GM23338 (cell line): ENCODE measurements around the gene OOSP3. TPM values are rescaled to one million over a fixed set of nuclear protein-coding genes. Genes with fewer than 3 reads are reported as not detected.

ENCODE experiments used
- ATAC-seq: fragments of 200-7000 bp; cut with Tn5 transposase; 3 replicates; pipeline ENCODE4 v1.9.1; 2020
- DNase-seq: peaks from one replicate; pipeline ENCODE4 v3.0.0-alpha.2; 2015; ENCODE audit warnings: low spot score
- H2AFZ ChIP-seq: fragments of 200-600 bp; sonication (generic); 2 replicates; pipeline ENCODE4 v1.8.0; 2016; ENCODE audit warnings: antibody characterized with exemption, mild to moderate bottlenecking, moderate library complexity
- H3F3A ChIP-seq: fragments of 200-600 bp; sonication (generic); replicated peaks from 2 replicates; pipeline ENCODE4 v1.8.0; 2017; ENCODE audit warnings: antibody characterized with exemption, mixed run types, low read depth
- H3K27ac ChIP-seq: fragments of 200-600 bp; sonication (generic); 2 replicates; pipeline ENCODE4 v1.6.1; 2016; ENCODE audit warnings: low read depth
- H3K27me3 ChIP-seq: fragments of 200-600 bp; sonication (generic); 2 replicates; pipeline ENCODE4 v1.8.0; 2016; ENCODE audit warnings: mild to moderate bottlenecking, mixed run types, moderate library complexity; ENCODE audit not compliant: insufficient read depth
- H3K36me3 ChIP-seq: fragments of 200-600 bp; sonication (generic); 2 replicates; pipeline ENCODE4 v1.8.0; 2016; ENCODE audit warnings: mild to moderate bottlenecking; ENCODE audit not compliant: insufficient read depth
- H3K4me1 ChIP-seq: fragments of 200-600 bp; sonication (generic); 2 replicates; pipeline ENCODE4 v1.8.0; 2016; ENCODE audit warnings: mild to moderate bottlenecking, moderate library complexity; ENCODE audit not compliant: insufficient read depth
- H3K4me2 ChIP-seq: fragments of 200-600 bp; sonication (generic); 2 replicates; pipeline ENCODE4 v1.7.1; 2017; ENCODE audit warnings: mixed run types
- H3K4me3 ChIP-seq: fragments of 200-600 bp; sonication (generic); 2 replicates; pipeline ENCODE4 v1.6.1; 2016; ENCODE audit warnings: mixed run types
- H3K79me2 ChIP-seq: fragments of 200-600 bp; sonication (generic); replicated peaks from 2 replicates; pipeline ENCODE4 v1.8.0; 2017; ENCODE audit warnings: mild to moderate bottlenecking; ENCODE audit not compliant: insufficient read depth
- H3K9me2 ChIP-seq: fragments of 200-600 bp; sonication (generic); 2 replicates; pipeline ENCODE4 v1.8.0; 2017; ENCODE audit not compliant: insufficient read depth
- H4K20me1 ChIP-seq: fragments of 200-600 bp; sonication (generic); replicated peaks from 2 replicates; pipeline ENCODE4 v1.8.0; 2017; ENCODE audit warnings: mild to moderate bottlenecking; ENCODE audit not compliant: insufficient read depth
- H3K27ac Mint-ChIP-seq: 2 replicates; pipeline ENCODE4 v1.8.0; 2020; ENCODE audit warnings: inconsistent platforms, mild to moderate bottlenecking, moderate library complexity, mixed read lengths
- H3K27me3 Mint-ChIP-seq: 3 replicates; pipeline ENCODE4 v1.8.0; 2022; ENCODE audit warnings: low read depth, mild to moderate bottlenecking, moderate library complexity, mixed read lengths, inconsistent platforms; ENCODE audit not compliant: insufficient read depth, poor library complexity
- H3K36me3 Mint-ChIP-seq: 3 replicates; pipeline ENCODE4 v1.8.0; 2021; ENCODE audit warnings: low read depth, mild to moderate bottlenecking, inconsistent platforms, moderate library complexity, mixed read lengths
- H3K4me1 Mint-ChIP-seq: 3 replicates; pipeline ENCODE4 v1.8.0; 2020; ENCODE audit warnings: mild to moderate bottlenecking, inconsistent platforms, mixed read lengths
- H3K4me3 Mint-ChIP-seq: 3 replicates; pipeline ENCODE4 v1.8.0; 2021; ENCODE audit warnings: moderate library complexity, mild to moderate bottlenecking, inconsistent platforms, mixed read lengths
- H3K9me3 Mint-ChIP-seq: 3 replicates; pipeline ENCODE4 v1.8.0; 2020; ENCODE audit warnings: moderate library complexity, mild to moderate bottlenecking, inconsistent platforms, mixed read lengths
- CREB1 ChIP-seq: fragments of 250-450 bp; sonication (Bioruptor Pico); IDR thresholded peaks from 2 replicates; pipeline ENCODE4 v1.5.0; 2020; ENCODE audit warnings: low read depth, mild to moderate bottlenecking, moderate library complexity
- CTCF ChIP-seq, 2 experiments: fragments of 200-600 bp in 1 of 2; sonication (generic) in 1 of 2; conservative IDR thresholded peaks; 2 replicates each; pipeline versions ENCODE4 v1.5.1 to v1.6.1; 2016 to 2017; ENCODE audit warnings: antibody characterized with exemption in 2 of 2, low read depth in 2 of 2, mild to moderate bottlenecking in 2 of 2, moderate library complexity in 1 of 2
- ETS1 ChIP-seq: IDR thresholded peaks from 2 replicates; pipeline ENCODE4 v1.6.1; 2016; ENCODE audit warnings: antibody characterized with exemption
- EZH2phosphoT487 ChIP-seq: fragments of 200-600 bp; sonication (generic); IDR thresholded peaks from one replicate; pipeline ENCODE4 v1.8.1; 2018; ENCODE audit warnings: antibody characterized with exemption; ENCODE audit not compliant: unreplicated experiment
- POLR2AphosphoS5 ChIP-seq: IDR thresholded peaks from 2 replicates; pipeline ENCODE4 v1.6.1; 2016; ENCODE audit warnings: antibody characterized with exemption, low read depth
- ZNF114 ChIP-seq: fragments of 250-450 bp; sonication (Bioruptor Pico); IDR thresholded peaks from 2 replicates; pipeline ENCODE4 v1.5.0; 2020; ENCODE audit warnings: mild to moderate bottlenecking, moderate library complexity
- polyA plus RNA-seq: library from polyadenylated mRNA; unstranded; fragments of >200 nt; fragmentation: Nextera tagmentation; extraction: Ambion mirVana; gene quantifications from 2 replicates; pipeline ENCODE4 v1.2.1, GENCODE V29; 2016
- total RNA-seq: library from RNA; depleted of rRNA; stranded (reverse); fragments of >200 nt; shearing (Covaris generic); gene quantifications from 2 replicates; pipeline ENCODE4 v1.2.3, GENCODE V29; 2014
- TF ChIP-seq, protein P1 (sequence below): IDR thresholded peaks from one replicate; pipeline ENCODE4 v1.6.1; 2018; ENCODE audit warnings: antibody characterized with exemption; ENCODE audit not compliant: unreplicated experiment

OOSP3 gene
- total and polyA plus RNA-seq, 2 experiments from 2014 or later = not detected

DNA sequence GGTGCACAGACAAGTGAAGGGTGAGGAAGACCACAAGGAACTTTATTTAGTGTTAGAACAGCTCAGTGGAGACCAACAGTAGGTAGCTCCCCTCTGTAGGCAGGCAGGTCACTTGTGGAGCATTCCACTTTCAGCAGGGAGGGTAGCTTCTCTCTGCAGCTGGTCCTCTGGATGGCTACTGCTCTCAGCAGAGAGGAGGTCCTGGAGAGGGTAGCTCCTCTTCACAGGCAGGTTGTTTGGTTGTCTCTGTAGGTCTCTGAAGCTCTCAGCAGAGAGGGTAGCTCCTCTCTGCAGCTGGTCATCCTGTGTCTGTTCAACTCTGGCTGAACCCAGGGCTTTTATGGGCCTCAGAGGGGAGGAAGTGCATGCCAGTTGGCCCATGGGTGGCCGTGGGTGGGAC lies 53.1 kb downstream of the OOSP3 start (continued):
- TF ChIP-seq, protein P1, sequence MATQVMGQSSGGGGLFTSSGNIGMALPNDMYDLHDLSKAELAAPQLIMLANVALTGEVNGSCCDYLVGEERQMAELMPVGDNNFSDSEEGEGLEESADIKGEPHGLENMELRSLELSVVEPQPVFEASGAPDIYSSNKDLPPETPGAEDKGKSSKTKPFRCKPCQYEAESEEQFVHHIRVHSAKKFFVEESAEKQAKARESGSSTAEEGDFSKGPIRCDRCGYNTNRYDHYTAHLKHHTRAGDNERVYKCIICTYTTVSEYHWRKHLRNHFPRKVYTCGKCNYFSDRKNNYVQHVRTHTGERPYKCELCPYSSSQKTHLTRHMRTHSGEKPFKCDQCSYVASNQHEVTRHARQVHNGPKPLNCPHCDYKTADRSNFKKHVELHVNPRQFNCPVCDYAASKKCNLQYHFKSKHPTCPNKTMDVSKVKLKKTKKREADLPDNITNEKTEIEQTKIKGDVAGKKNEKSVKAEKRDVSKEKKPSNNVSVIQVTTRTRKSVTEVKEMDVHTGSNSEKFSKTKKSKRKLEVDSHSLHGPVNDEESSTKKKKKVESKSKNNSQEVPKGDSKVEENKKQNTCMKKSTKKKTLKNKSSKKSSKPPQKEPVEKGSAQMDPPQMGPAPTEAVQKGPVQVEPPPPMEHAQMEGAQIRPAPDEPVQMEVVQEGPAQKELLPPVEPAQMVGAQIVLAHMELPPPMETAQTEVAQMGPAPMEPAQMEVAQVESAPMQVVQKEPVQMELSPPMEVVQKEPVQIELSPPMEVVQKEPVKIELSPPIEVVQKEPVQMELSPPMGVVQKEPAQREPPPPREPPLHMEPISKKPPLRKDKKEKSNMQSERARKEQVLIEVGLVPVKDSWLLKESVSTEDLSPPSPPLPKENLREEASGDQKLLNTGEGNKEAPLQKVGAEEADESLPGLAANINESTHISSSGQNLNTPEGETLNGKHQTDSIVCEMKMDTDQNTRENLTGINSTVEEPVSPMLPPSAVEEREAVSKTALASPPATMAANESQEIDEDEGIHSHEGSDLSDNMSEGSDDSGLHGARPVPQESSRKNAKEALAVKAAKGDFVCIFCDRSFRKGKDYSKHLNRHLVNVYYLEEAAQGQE = no peak
- TF ChIP-seq ETS1 = no peak
- TF ChIP-seq CREB1 (CRISPR knock-in tag) = no peak
- no peak for TF ChIP-seq ZNF114 (CRISPR knock-in tag)
- TF ChIP-seq EZH2phosphoT487 = no peak
- TF ChIP-seq POLR2AphosphoS5 = no peak
- no peak for TF ChIP-seq CTCF (conservative IDR thresholded peaks at IDR 0.05; ENCODE audit: low read depth in 2 of 2)

DNA sequence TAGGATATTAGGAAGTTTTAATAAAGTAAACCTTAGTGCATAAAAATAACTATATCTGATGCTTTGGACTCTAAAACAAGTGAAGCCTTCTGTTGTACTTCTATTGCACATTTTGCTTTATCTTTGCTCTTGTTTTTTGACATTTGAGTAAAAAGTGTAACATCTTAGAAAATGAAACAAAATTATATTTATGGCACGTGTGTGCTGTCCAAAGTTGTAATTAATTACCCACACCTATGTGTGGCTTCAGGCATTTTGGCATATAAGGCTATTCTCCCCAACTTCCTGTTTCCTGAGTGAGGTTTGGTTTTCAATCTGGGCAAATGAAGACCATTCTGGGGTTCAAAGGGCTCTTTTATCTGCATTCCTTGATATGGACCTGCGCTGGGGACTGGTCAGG lies 59.5 kb downstream of the OOSP3 start, which contains the start of gene OOSP1:
Gene OOSP1 (plus strand): TSS at position 301 of the 400 bp plus-strand sequence. CDS start 23 bp downstream, at position 324.
- TF ChIP-seq, protein P1 = no peak
- TF ChIP-seq POLR2AphosphoS5 = no peak
- TF ChIP-seq ETS1 = no peak
- no peak for TF ChIP-seq CREB1 (CRISPR knock-in tag)
- TF ChIP-seq CTCF (conservative IDR thresholded peaks at IDR 0.05; ENCODE audit: low read depth in 2 of 2) = no peak
- no peaks in the 10 kb centered on the region for H3K27me3 ChIP-seq
- H3K36me3 ChIP-seq = no peaks in the 10 kb centered on the region
- H3K4me2 ChIP-seq = no peak within 1 kb of the TSS
- H3K9me3 Mint-ChIP-seq = no peaks in the 10 kb centered on the region
- no peak for ATAC-seq
- no peak within 1 kb of the TSS for H3K4me3 ChIP-seq
- H3K36me3 Mint-ChIP-seq = no peaks in the 10 kb centered on the region
- H2AFZ ChIP-seq = no peak within 1 kb of the TSS
- no peaks in the 10 kb centered on the region for H3K4me1 ChIP-seq
- H3K27ac ChIP-seq = no peak within 1 kb of the TSS
- H3K27ac Mint-ChIP-seq = no peak within 1 kb of the TSS
- H3K79me2 ChIP-seq = no peaks in the 10 kb centered on the region
- H3K4me3 Mint-ChIP-seq = no peak within 1 kb of the TSS
- no peaks in the 10 kb centered on the region for H3K27me3 Mint-ChIP-seq
- H3K4me1 Mint-ChIP-seq = peaks cover 2% of the 10 kb centered on the region; the same call in 1 of the 3 replicates
- no peak for DNase-seq
- no peaks in the 10 kb centered on the region for H4K20me1 ChIP-seq
- no peaks in the 10 kb centered on the region for H3K9me2 ChIP-seq
- H3F3A ChIP-seq = no peaks in the 10 kb centered on the region
